GM18861 (cell line): ENCODE measurements around the gene SUMF1.

Source experiments
- ATAC-seq: cut with Tn5 transposase; IDR thresholded peaks from one replicate; pipeline ENCODE4 v1.9.1; 2021; ENCODE audit not compliant: unreplicated experiment

SUMF1 gene

GRCh38 chr3:4497843-4498324 is 30.8 kb upstream of the SUMF1 start:
- no peak for ATAC-seq

- ATAC-seq = no peak
Observed at GRCh38 chr3:4497005-4497692, 30.1 kb upstream of the SUMF1 start.

GRCh38 chr3:4496087-4496452 is 29.0 kb upstream of the SUMF1 start:
- ATAC-seq = no peak

DNA sequence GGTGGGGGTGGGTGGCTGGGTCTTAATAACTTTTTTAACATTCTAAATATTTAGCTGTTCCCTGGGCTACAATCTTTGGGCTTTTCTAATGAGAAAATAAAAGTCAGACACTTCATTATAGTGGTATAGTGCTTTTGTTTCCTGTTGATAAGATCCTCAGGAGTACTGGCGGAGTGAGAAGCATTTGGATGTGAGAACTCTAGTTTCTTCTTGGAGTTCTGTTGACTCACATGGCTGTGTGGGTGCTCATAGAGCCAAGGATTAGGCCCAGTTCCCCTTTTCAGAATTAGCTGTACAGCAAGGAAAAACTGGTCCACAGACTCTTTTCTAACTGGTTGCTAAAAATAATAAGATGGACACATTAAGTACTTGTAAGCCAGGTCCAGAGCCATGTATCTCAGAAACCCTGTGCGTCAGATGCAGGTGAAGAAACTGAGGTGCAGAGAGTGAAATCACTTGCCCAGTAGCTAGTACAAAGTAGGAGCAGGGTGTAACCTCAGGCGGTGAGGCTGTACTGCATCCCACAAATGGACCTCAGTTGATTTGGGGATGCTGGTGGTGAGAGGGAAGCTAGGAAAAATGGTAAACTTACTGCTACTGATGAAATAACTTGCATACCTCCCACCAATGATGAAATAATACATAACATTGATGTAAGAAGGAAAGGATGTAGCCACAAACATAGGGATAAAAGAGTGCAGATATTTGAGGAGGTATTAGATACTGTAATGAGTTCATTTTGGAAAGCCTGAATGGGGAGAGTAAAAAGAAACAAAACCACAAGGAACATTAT is 28.4 kb upstream of the SUMF1 start:
- ATAC-seq = no peak

DNA sequence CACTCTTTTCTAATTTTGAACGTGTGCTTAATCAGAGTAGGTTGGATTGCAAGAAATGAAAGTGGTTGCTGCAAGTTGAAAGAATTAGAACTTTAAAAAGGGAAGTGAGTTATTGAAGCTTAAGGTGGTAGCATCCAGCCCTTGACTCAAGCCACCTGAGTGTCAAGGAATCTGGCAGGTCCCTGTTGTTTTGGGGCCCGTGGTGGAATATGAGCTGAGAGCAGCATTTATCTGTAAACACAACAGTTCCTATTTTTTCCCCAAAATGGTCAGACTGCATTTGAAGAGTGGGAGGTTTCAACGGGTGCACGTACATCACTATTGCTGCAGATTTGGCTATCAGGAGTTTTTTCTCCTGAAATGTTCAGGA is 27.8 kb upstream of the SUMF1 start:
- ATAC-seq = peak; percentile 20

- no peak for ATAC-seq
Observed at GRCh38 chr3:4493941-4494894, 27.1 kb upstream of the SUMF1 start.

- ATAC-seq = peak; percentile 92
Observed at GRCh38 chr3:4493014-4493940, 26.2 kb upstream of the SUMF1 start, which contains the start of gene ITPR1. ITPR1 (plus strand) TSS chr3:4493348; CDS start chr3:4516492, 23,144 bp downstream.

- no peak for ATAC-seq
Observed at GRCh38 chr3:4492208-4493013, 25.3 kb upstream of the SUMF1 start.

DNA sequence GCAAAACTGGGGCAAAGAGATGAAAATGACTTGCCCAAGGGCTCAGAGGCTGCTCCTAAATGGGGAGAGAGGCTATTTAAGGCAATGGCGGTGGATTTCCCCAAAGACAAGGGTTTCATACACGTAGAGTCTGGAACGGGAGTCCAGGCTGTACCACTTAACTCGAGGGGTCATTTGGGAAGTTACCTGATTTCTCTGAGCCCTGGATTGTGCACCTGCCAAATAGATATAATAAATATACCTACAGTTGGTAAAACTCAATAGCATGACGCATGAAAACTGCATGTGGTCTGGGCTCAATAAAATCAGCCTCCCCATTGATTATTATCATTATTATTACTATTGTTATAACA is 24.8 kb upstream of the SUMF1 start:
- ATAC-seq = no peak

- ATAC-seq = no peak
Observed at GRCh38 chr3:4478261-4478660, 11.2 kb upstream of the SUMF1 start.

- ATAC-seq = no peak
Observed at GRCh38 chr3:4476496-4476895, 9.4 kb upstream of the SUMF1 start.

GRCh38 chr3:4475804-4476203 is 8.7 kb upstream of the SUMF1 start:
- ATAC-seq = no peak

GRCh38 chr3:4474683-4475490 is 7.8 kb upstream of the SUMF1 start:
- no peak for ATAC-seq

- no peak for ATAC-seq
Observed at GRCh38 chr3:4472766-4473165, 5.7 kb upstream of the SUMF1 start.

DNA sequence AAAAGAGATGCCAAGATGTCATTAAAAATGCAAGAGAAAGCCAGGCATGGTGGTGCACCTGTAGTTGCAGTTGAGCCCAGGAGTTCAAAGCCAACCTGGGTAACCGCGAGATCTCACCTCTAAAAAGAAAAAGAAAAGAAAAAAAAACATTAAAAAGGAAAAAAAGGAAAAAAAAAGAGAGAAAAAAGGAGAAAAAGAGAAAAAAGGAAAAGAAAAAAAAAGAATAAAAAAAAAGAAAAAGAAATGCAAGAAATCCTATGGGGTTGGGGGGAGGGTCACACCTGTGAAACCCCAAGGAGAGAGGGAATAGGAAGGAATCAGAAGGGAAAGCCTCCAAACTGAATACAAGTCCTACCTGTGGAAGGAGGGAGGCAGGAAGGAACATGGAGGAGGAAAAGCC is 5.2 kb upstream of the SUMF1 start:
- no peak for ATAC-seq

DNA sequence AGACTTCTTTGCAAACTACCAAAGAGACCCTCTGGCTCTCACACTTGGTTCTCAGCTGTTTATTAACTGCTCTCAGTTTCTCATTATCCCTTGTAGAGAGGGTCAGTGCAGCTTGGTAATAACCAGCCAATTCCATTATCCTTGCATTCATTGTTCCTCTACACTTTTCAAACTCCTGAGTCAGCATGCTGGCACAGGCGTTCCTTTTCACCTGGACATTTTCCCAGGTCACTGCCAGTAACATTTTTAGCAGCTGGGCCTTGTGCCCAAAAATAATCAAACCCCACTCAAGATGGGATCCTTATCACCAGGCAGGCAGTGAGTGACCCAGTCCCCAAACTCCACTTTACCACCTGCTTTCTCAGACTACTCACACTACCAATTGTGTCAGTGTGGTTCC is 4.8 kb upstream of the SUMF1 start:
- no peak for ATAC-seq

- peak; percentile 1 for ATAC-seq
Observed at GRCh38 chr3:4467522-4467867, 426 bp upstream of the SUMF1 start.

DNA sequence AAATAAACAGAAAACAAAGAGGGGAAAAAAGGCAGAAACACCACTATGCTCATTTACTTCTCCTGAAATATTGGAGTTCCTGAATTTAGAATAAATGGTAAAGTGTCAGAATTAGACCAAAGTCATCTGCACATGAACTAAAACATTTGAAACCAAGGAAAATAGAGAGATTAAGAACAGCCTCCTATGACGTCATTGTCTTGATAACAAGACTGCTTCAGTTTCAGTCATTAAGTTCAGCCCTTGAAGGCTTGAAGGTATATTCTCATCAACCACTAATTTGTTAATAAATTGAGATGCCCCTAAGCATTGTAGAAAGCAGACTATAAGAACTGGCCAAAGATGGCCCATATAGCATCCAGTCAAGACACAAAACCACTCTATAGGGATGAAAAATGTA is 2.5 kb downstream of the SUMF1 start:
- ATAC-seq = no peak
